ENCODE data around the gene AGTPBP1. TPM values are rescaled to one million over a fixed set of nuclear protein-coding genes. Genes with fewer than 3 reads are reported as not detected.
"Not testable (repeated sequence)": the region's sequence is repeated elsewhere in the genome, so short reads cannot be mapped to it uniquely, and the experiment has no call there.

AGTPBP1 gene
- total RNA-seq, 1 donor from 2014 or later, result 18.1 TPM

- no peak for DNase-seq (ENCODE audit: low spot score)
Measured at GRCh38 chr9:85617141-85617670, 124.5 kb downstream of the AGTPBP1 start.

GRCh38 chr9:85615792-85616191 is 126.0 kb downstream of the AGTPBP1 start:
- DNase-seq (ENCODE audit: low spot score), result no peak

GRCh38 chr9:85610074-85610860 is 131.5 kb downstream of the AGTPBP1 start:
- no peak for DNase-seq (ENCODE audit: low spot score)

- DNase-seq (ENCODE audit: low spot score), result no peak
Measured at GRCh38 chr9:85605905-85606304, 135.8 kb downstream of the AGTPBP1 start.

- no peak for DNase-seq (ENCODE audit: low spot score)
Measured at GRCh38 chr9:85603936-85604335, 137.8 kb downstream of the AGTPBP1 start.

GRCh38 chr9:85602742-85603141 is 139.0 kb downstream of the AGTPBP1 start:
- DNase-seq (ENCODE audit: low spot score), result no peak

- no peak for DNase-seq (ENCODE audit: low spot score)
Measured at GRCh38 chr9:85600675-85601263, 141.0 kb downstream of the AGTPBP1 start.

- no peak for DNase-seq (ENCODE audit: low spot score)
Measured at GRCh38 chr9:85599540-85600105, 142.1 kb downstream of the AGTPBP1 start.

- no peak for DNase-seq (ENCODE audit: low spot score)
Measured at GRCh38 chr9:85594316-85594715, 147.4 kb downstream of the AGTPBP1 start.

GRCh38 chr9:85586684-85587083 is 155.1 kb downstream of the AGTPBP1 start:
- DNase-seq (ENCODE audit: low spot score), result no peak

- DNase-seq (ENCODE audit: low spot score), result no peak
Measured at GRCh38 chr9:85577353-85577952, 164.3 kb downstream of the AGTPBP1 start.

- no peak for DNase-seq (ENCODE audit: low spot score)
Measured at GRCh38 chr9:85575868-85576267, 165.9 kb downstream of the AGTPBP1 start.

- DNase-seq (ENCODE audit: low spot score), result not testable (repeated sequence)
Measured at GRCh38 chr9:85573546-85573945, 168.2 kb downstream of the AGTPBP1 start.

GRCh38 chr9:85572917-85573316 is 168.8 kb downstream of the AGTPBP1 start:
- DNase-seq (ENCODE audit: low spot score), result not testable (repeated sequence)

GRCh38 chr9:85569988-85570387 is 171.8 kb downstream of the AGTPBP1 start:
- no peak for DNase-seq (ENCODE audit: low spot score)

GRCh38 chr9:85559526-85559925 is 182.2 kb downstream of the AGTPBP1 start:
- DNase-seq (ENCODE audit: low spot score), result no peak

GRCh38 chr9:85554349-85554748 is 187.4 kb downstream of the AGTPBP1 start:
- no peak for DNase-seq (ENCODE audit: low spot score)

GRCh38 chr9:85553475-85553874 is 188.3 kb downstream of the AGTPBP1 start:
- no peak for DNase-seq (ENCODE audit: low spot score)

GRCh38 chr9:85547599-85547998 is 194.2 kb downstream of the AGTPBP1 start:
- DNase-seq (ENCODE audit: low spot score), result no peak

- no peak for DNase-seq (ENCODE audit: low spot score)
Measured at GRCh38 chr9:85543196-85543595, 198.6 kb downstream of the AGTPBP1 start.

GRCh38 chr9:85541876-85542275 is 199.9 kb downstream of the AGTPBP1 start:
- no peak for DNase-seq (ENCODE audit: low spot score)

GRCh38 chr9:85536514-85536913 is 205.2 kb downstream of the AGTPBP1 start:
- DNase-seq (ENCODE audit: low spot score), result no peak
